Measurements from ENCODE around the gene MAPRE2. TPM values are rescaled to one million over a fixed set of nuclear protein-coding genes. Genes with fewer than 3 reads are reported as not detected.
A peak's percentile ranks its signal among the peaks of the same experiment; 100 is the strongest.

MAPRE2 gene
- total RNA-seq, 1 donor from 2014 or later = 47.9 TPM

GRCh38 chr18:35139517-35139916 is 98.3 kb downstream of the MAPRE2 start:
- no peak overlapping the region for H3K4me3 Mint-ChIP-seq (ENCODE audit: low read depth)
- DNase-seq (ENCODE audit: low spot score, unreplicated experiment) = no peak
- no peaks in the 10 kb centered on the region for H3K27me3 Mint-ChIP-seq
- H3K9me3 Mint-ChIP-seq (ENCODE audit: low read depth) = no peaks in the 10 kb centered on the region
- peaks cover 9% of the 10 kb centered on the region for H3K4me1 Mint-ChIP-seq (ENCODE audit: low read depth)
- peaks cover 24% of the 10 kb centered on the region for H3K36me3 Mint-ChIP-seq (ENCODE audit: insufficient read depth)
- H3K27ac Mint-ChIP-seq = no peak overlapping the region
- TF ChIP-seq, protein P1, sequence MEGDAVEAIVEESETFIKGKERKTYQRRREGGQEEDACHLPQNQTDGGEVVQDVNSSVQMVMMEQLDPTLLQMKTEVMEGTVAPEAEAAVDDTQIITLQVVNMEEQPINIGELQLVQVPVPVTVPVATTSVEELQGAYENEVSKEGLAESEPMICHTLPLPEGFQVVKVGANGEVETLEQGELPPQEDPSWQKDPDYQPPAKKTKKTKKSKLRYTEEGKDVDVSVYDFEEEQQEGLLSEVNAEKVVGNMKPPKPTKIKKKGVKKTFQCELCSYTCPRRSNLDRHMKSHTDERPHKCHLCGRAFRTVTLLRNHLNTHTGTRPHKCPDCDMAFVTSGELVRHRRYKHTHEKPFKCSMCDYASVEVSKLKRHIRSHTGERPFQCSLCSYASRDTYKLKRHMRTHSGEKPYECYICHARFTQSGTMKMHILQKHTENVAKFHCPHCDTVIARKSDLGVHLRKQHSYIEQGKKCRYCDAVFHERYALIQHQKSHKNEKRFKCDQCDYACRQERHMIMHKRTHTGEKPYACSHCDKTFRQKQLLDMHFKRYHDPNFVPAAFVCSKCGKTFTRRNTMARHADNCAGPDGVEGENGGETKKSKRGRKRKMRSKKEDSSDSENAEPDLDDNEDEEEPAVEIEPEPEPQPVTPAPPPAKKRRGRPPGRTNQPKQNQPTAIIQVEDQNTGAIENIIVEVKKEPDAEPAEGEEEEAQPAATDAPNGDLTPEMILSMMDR (IDR thresholded peaks at IDR 0.05; ENCODE audit: unreplicated experiment) = no peak

GRCh38 chr18:35141077-35141476 is 99.9 kb downstream of the MAPRE2 start:
- Mint-ChIP-seq H3K27me3 (no peaks in the 10 kb centered on the region), H3K36me3 (ENCODE audit: insufficient read depth) (peaks cover 21% of the 10 kb centered on the region), H3K27ac (no peak overlapping the region)

GRCh38 chr18:35141567-35142274 is 100.5 kb downstream of the MAPRE2 start:
- Mint-ChIP-seq H3K36me3 (ENCODE audit: insufficient read depth) (peaks cover 24% of the 10 kb centered on the region), H3K4me3 (ENCODE audit: low read depth) (no peak overlapping the region), H3K9me3 (ENCODE audit: low read depth) (peaks cover 6% of the 10 kb centered on the region), H3K4me1 (ENCODE audit: low read depth) (peaks cover 15% of the 10 kb centered on the region), H3K27ac (no peak overlapping the region), H3K27me3 (no peaks in the 10 kb centered on the region)
- TF ChIP-seq, protein P1 (IDR thresholded peaks at IDR 0.05; ENCODE audit: unreplicated experiment) = no peak
- no peak for DNase-seq (ENCODE audit: low spot score, unreplicated experiment)

More at GRCh38 chr18:35141077-35141476, 99.9 kb downstream of the MAPRE2 start:
- Mint-ChIP-seq H3K4me3 (ENCODE audit: low read depth) (no peak overlapping the region), H3K9me3 (ENCODE audit: low read depth) (peaks cover 2% of the 10 kb centered on the region), H3K4me1 (ENCODE audit: low read depth) (peaks cover 14% of the 10 kb centered on the region)
- no peak for DNase-seq (ENCODE audit: low spot score, unreplicated experiment)
- TF ChIP-seq, protein P1 (IDR thresholded peaks at IDR 0.05; ENCODE audit: unreplicated experiment) = no peak

DNA sequence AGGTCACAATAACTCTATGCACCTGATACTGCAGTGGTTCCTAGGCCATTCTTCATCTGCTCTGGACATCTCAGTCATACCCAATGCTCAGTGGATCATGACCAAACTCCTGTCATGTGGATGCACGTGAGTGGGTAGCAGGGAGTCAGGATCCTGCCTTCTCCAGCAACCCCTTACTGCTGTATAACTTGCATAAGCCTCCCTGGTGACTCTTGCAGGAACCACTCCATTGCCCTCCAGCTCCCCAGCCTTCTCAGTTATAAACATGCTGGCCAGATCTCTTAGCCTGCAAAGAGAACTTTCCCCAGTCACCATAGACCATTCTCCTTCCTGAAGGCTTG is 101.0 kb downstream of the MAPRE2 start:
- Mint-ChIP-seq H3K27ac (no peak overlapping the region), H3K27me3 (no peaks in the 10 kb centered on the region), H3K36me3 (ENCODE audit: insufficient read depth) (peaks cover 24% of the 10 kb centered on the region), H3K9me3 (ENCODE audit: low read depth) (peaks cover 6% of the 10 kb centered on the region), H3K4me1 (ENCODE audit: low read depth) (peaks cover 15% of the 10 kb centered on the region), H3K4me3 (ENCODE audit: low read depth) (no peak overlapping the region)
- DNase-seq (ENCODE audit: low spot score, unreplicated experiment) = no peak
- TF ChIP-seq, protein P1 (IDR thresholded peaks at IDR 0.05; ENCODE audit: unreplicated experiment) = no peak

DNA sequence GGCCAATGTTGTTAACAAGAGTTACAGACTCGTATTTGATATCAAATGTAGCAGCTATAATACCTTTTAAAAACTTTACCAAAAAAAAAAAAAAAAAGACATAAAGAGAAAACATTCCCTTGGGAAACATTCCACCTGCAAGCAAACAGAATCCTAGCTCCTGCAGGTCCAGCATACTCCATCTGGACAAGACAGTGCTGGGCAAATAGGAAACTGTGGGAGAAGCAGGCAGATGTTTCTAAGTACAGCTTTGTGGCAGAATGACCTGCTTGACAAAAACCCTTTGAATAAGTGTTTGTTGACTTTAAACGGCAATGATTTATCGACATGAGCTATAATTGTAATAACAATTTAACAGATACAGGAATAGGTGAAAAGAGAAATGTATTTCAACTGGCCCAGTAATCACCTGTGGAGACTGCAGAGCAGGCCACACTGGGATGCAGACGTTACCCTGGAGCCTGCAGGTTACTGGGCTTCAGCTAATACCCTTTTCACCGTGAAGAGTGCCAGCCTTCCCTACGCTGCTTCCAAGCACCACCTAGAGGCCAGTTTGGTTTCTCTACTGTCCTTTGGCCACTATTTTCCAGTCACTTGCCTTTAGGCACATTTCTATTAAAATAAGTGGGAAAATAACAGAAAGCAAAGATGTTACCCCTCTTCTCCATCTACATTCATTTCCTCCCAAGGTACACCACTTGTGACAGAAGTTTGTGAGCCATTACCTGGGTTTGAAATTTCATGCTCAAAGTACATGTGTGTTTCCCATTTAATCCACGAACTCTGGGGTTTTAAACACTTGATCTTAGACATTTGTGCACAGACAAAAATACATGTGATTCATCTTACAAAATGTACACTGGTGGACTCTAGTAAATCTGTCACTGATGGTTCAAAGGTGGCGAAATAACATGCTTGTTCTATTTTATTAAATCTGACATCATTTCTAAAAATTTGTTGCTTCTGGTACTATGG is 102.7 kb downstream of the MAPRE2 start:
- TF ChIP-seq, protein P1 (IDR thresholded peaks at IDR 0.05; ENCODE audit: unreplicated experiment) = peak; percentile 76
- no peak overlapping the region for H3K4me3 Mint-ChIP-seq (ENCODE audit: low read depth)
- peak; percentile 17 for DNase-seq (ENCODE audit: low spot score, unreplicated experiment)
- peak overlapping the region; percentile 79 for H3K27ac Mint-ChIP-seq
- no peaks in the 10 kb centered on the region for H3K27me3 Mint-ChIP-seq
- H3K9me3 Mint-ChIP-seq (ENCODE audit: low read depth) = peaks cover 18% of the 10 kb centered on the region
- peaks cover 15% of the 10 kb centered on the region for H3K4me1 Mint-ChIP-seq (ENCODE audit: low read depth)
- peaks cover 30% of the 10 kb centered on the region for H3K36me3 Mint-ChIP-seq (ENCODE audit: insufficient read depth)

Measured in progenitor cell of endocrine pancreas (in vitro differentiated cells).